ENCODE results near the gene STEAP2.

STEAP2 gene

DNA sequence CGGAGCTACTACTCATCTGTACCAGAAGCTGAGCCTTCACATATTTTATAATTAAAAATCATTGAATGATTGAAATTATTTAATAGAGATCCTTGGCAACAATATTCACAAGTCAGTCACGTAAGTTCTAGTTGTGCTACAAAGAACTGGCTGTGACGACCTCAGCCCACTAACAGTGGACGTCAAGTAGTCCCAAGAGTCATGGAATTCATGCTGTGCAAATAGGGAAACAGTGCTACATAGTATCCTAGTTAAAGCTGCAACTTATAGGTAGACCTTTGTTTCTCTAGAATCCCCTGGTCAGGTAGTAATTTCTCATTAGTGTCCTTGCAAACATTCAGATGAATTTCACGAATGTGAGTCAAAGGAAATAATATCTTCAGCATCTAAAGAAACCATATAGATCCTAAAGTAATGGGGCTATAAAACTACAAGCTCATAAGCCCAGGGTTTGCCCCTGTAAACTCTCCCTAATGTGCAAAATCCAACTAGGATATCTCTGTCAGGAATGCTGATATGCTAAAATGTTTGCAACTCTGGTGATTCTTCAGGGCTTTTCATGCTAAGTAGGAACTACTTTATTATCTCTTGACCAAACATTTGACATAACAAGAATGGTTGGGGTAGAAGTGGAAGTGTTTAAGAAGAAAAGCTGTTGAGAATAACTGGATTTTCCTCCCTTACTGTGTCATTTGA, 64.6 kb downstream of the STEAP2 start:
- DNase-seq: no peak

Measured in CD4-positive, alpha-beta T cell treated with Interleukin-21 for 1 hour (primary cell).